Measurements from ENCODE around the gene SYT17.

SYT17 gene

GRCh38 chr16:19163215-19163614 is 4.8 kb upstream of the SYT17 start:
- Histone ChIP-seq H3K4me2 (ENCODE audit: low read depth, low read length, poor library complexity, severe bottlenecking) (no peak overlapping the region), H2AFZ (ENCODE audit: low read length) (no peak overlapping the region), H4K20me1 (ENCODE audit: insufficient read depth, low read length, poor library complexity, severe bottlenecking) (no peaks in the 10 kb centered on the region), H3K4me1 (ENCODE audit: insufficient read depth, low read length, poor library complexity, severe bottlenecking) (no peaks in the 10 kb centered on the region), H3K79me2 (ENCODE audit: insufficient read depth, low read length) (no peaks in the 10 kb centered on the region), H3K9me3 (ENCODE audit: insufficient read depth, low read depth, low read length) (no peaks in the 10 kb centered on the region), H3F3A (ENCODE audit: low read depth) (no peaks in the 10 kb centered on the region), H3K9me2 (replicated peaks; ENCODE audit: low read depth, low read length) (no peaks in the 10 kb centered on the region), H3K27me3 (ENCODE audit: insufficient read depth, low read length, poor library complexity, severe bottlenecking) (no peaks in the 10 kb centered on the region), H3K9ac (ENCODE audit: low read depth, low read length, poor library complexity, severe bottlenecking) (no peak overlapping the region), H3K36me3 (ENCODE audit: insufficient read depth, low read length) (no peaks in the 10 kb centered on the region), H3K4me3 (ENCODE audit: low read length, poor library complexity, severe bottlenecking) (no peak overlapping the region)
- TF ChIP-seq CTCF (conservative IDR thresholded peaks at IDR 0.05; ENCODE audit: low read length) = no peak
- TF ChIP-seq EZH2phosphoT487 (IDR thresholded peaks at IDR 0.05; ENCODE audit: borderline replicate concordance) = no peak

- H3K4me2 ChIP-seq (ENCODE audit: low read depth, low read length, poor library complexity, severe bottlenecking) = no peak overlapping the region
- H3K9me3 ChIP-seq (ENCODE audit: insufficient read depth, low read depth, low read length) = no peaks in the 10 kb centered on the region
- TF ChIP-seq CTCF (conservative IDR thresholded peaks at IDR 0.05; ENCODE audit: low read length) (no peak), EZH2phosphoT487 (IDR thresholded peaks at IDR 0.05; ENCODE audit: borderline replicate concordance) (no peak)
- H4K20me1 ChIP-seq (ENCODE audit: insufficient read depth, low read length, poor library complexity, severe bottlenecking) = no peaks in the 10 kb centered on the region
- H3K9me2 ChIP-seq (replicated peaks; ENCODE audit: low read depth, low read length) = no peaks in the 10 kb centered on the region
- no peaks in the 10 kb centered on the region for H3K79me2 ChIP-seq (ENCODE audit: insufficient read depth, low read length)
- no peaks in the 10 kb centered on the region for H3K36me3 ChIP-seq (ENCODE audit: insufficient read depth, low read length)
- no peak overlapping the region for H3K9ac ChIP-seq (ENCODE audit: low read depth, low read length, poor library complexity, severe bottlenecking)
- H2AFZ ChIP-seq (ENCODE audit: low read length) = no peak overlapping the region
- H3K4me1 ChIP-seq (ENCODE audit: insufficient read depth, low read length, poor library complexity, severe bottlenecking) = no peaks in the 10 kb centered on the region
- H3K4me3 ChIP-seq (ENCODE audit: low read length, poor library complexity, severe bottlenecking) = no peak overlapping the region
- H3K27me3 ChIP-seq (ENCODE audit: insufficient read depth, low read length, poor library complexity, severe bottlenecking) = no peaks in the 10 kb centered on the region
- H3F3A ChIP-seq (ENCODE audit: low read depth) = no peaks in the 10 kb centered on the region
Observed at GRCh38 chr16:19164285-19164684, 3.8 kb upstream of the SYT17 start.

DNA sequence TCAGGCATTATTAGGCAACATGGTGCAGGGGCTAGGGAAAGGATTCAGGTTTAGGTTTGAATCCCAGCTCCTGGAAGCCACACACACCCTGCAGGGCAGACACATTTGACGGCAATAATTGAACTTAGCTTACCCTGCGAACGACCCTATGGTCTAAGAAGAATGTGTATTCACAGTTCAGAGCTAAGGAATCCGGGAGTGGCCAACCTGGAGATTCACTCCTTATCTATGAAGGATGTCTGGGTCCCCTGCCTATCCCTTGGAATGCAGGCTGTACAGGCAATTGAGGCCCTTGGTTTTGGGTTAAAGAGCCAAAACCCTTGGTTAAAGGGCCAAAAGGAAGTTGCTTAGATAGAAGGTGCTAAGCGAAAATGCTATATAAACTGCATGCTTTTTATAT is 2.9 kb upstream of the SYT17 start:
- no peaks in the 10 kb centered on the region for H3F3A ChIP-seq (ENCODE audit: low read depth)
- TF ChIP-seq CTCF (conservative IDR thresholded peaks at IDR 0.05; ENCODE audit: low read length) (no peak), EZH2phosphoT487 (IDR thresholded peaks at IDR 0.05; ENCODE audit: borderline replicate concordance) (no peak)
- no peaks in the 10 kb centered on the region for H3K27me3 ChIP-seq (ENCODE audit: insufficient read depth, low read length, poor library complexity, severe bottlenecking)
- H3K36me3 ChIP-seq (ENCODE audit: insufficient read depth, low read length) = no peaks in the 10 kb centered on the region
- no peaks in the 10 kb centered on the region for H3K9me3 ChIP-seq (ENCODE audit: insufficient read depth, low read depth, low read length)
- no peak overlapping the region for H2AFZ ChIP-seq (ENCODE audit: low read length)
- H3K9ac ChIP-seq (ENCODE audit: low read depth, low read length, poor library complexity, severe bottlenecking) = no peak overlapping the region
- no peaks in the 10 kb centered on the region for H3K79me2 ChIP-seq (ENCODE audit: insufficient read depth, low read length)
- no peak overlapping the region for H3K4me2 ChIP-seq (ENCODE audit: low read depth, low read length, poor library complexity, severe bottlenecking)
- no peaks in the 10 kb centered on the region for H4K20me1 ChIP-seq (ENCODE audit: insufficient read depth, low read length, poor library complexity, severe bottlenecking)
- no peaks in the 10 kb centered on the region for H3K4me1 ChIP-seq (ENCODE audit: insufficient read depth, low read length, poor library complexity, severe bottlenecking)
- H3K9me2 ChIP-seq (replicated peaks; ENCODE audit: low read depth, low read length) = no peaks in the 10 kb centered on the region
- no peak overlapping the region for H3K4me3 ChIP-seq (ENCODE audit: low read length, poor library complexity, severe bottlenecking)

Measured in Loucy (cell line).